ENCODE measurements around the gene PDZK1. TPM values are rescaled to one million over a fixed set of nuclear protein-coding genes. Genes with fewer than 3 reads are reported as not detected.

The PDZK1 gene
- polyA plus RNA-seq, 1 donor from 2014 or later, result 0.88 TPM

DNA sequence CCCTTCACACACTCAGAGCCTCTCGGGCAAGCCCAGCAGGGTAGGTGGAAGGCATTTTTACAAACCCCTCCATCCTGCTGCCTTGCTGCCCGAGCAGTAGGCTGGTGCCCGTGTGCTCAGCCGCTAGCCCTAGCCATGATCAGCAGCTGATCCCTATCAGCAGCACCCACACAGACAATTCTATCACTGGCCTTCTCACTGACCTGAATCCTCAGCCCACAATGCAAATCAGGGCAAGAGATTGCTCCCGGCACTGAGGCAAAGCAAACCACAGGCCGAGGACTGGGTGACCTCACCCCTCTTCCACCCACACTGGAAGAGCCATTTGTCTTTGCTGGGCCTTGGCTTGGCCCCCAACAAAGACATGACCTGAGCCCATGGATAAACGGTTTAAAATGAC, 895 bp upstream of the PDZK1 start:
- Histone ChIP-seq H3K36me3 (ENCODE audit: insufficient read depth, low read length) (no peaks in the 10 kb centered on the region), H3K27ac (ENCODE audit: low read length) (no peak overlapping the region), H3K9ac (ENCODE audit: low read length) (no peak overlapping the region), H2AFZ (ENCODE audit: low read depth, low read length) (no peak overlapping the region), H3K9me3 (ENCODE audit: low read length) (no peaks in the 10 kb centered on the region), H4K20me1 (ENCODE audit: insufficient read depth) (no peaks in the 10 kb centered on the region), H3K79me2 (replicated peaks; ENCODE audit: insufficient read depth, low read length) (no peaks in the 10 kb centered on the region), H3K4me2 (ENCODE audit: low read length) (no peak overlapping the region), H3K9me2 (ENCODE audit: insufficient read depth, low read length) (no peaks in the 10 kb centered on the region), H3F3A (ENCODE audit: insufficient read depth, low read length, poor library complexity, severe bottlenecking) (no peaks in the 10 kb centered on the region), H3K27me3 (ENCODE audit: insufficient read depth, low read depth, low read length) (no peaks in the 10 kb centered on the region), H3K4me3 (ENCODE audit: low read length) (no peak overlapping the region)
- TF ChIP-seq REST (IDR thresholded peaks at IDR 0.05; ENCODE audit: borderline replicate concordance) (no peak), MXI1 (conservative IDR thresholded peaks at IDR 0.05; ENCODE audit: poor library complexity, severe bottlenecking) (no peak), EP300 (conservative IDR thresholded peaks at IDR 0.05; ENCODE audit: poor library complexity, severe bottlenecking) (no peak), TAF1 (IDR thresholded peaks at IDR 0.05; ENCODE audit: low read depth) (no peak), RAD21 (conservative IDR thresholded peaks at IDR 0.05) (no peak), POLR2AphosphoS5 (IDR thresholded peaks at IDR 0.05) (no peak), CTCF (IDR thresholded peaks at IDR 0.05; ENCODE audit: poor library complexity, severe bottlenecking) (no peak), EZH2 (IDR thresholded peaks at IDR 0.05; ENCODE audit: borderline replicate concordance, insufficient read depth, low read length, poor library complexity, severe bottlenecking) (no peak), SMC3 (conservative IDR thresholded peaks at IDR 0.05; ENCODE audit: poor library complexity) (no peak)

GRCh38 chr1:145706086-145706664, 993 bp downstream of the PDZK1 start:
- H2AFZ ChIP-seq (ENCODE audit: low read depth, low read length), result no peak overlapping the region
- H3K4me3 ChIP-seq (ENCODE audit: low read length), result no peak overlapping the region
- no peaks in the 10 kb centered on the region for H3F3A ChIP-seq (ENCODE audit: insufficient read depth, low read length, poor library complexity, severe bottlenecking)
- no peaks in the 10 kb centered on the region for H3K9me3 ChIP-seq (ENCODE audit: low read length)
- H3K27me3 ChIP-seq (ENCODE audit: insufficient read depth, low read depth, low read length), result no peaks in the 10 kb centered on the region
- TF ChIP-seq EZH2 (IDR thresholded peaks at IDR 0.05; ENCODE audit: borderline replicate concordance, insufficient read depth, low read length, poor library complexity, severe bottlenecking) (no peak), REST (IDR thresholded peaks at IDR 0.05; ENCODE audit: borderline replicate concordance) (no peak), TAF1 (IDR thresholded peaks at IDR 0.05; ENCODE audit: low read depth) (no peak), MXI1 (conservative IDR thresholded peaks at IDR 0.05; ENCODE audit: poor library complexity, severe bottlenecking) (no peak), CTCF (IDR thresholded peaks at IDR 0.05; ENCODE audit: poor library complexity, severe bottlenecking) (no peak), SMC3 (conservative IDR thresholded peaks at IDR 0.05; ENCODE audit: poor library complexity) (no peak), RAD21 (conservative IDR thresholded peaks at IDR 0.05) (no peak), POLR2AphosphoS5 (IDR thresholded peaks at IDR 0.05) (no peak), EP300 (conservative IDR thresholded peaks at IDR 0.05; ENCODE audit: poor library complexity, severe bottlenecking) (no peak)
- no peaks in the 10 kb centered on the region for H3K36me3 ChIP-seq (ENCODE audit: insufficient read depth, low read length)
- no peak overlapping the region for H3K9ac ChIP-seq (ENCODE audit: low read length)
- no peak overlapping the region for H3K4me2 ChIP-seq (ENCODE audit: low read length)
- H4K20me1 ChIP-seq (ENCODE audit: insufficient read depth), result no peaks in the 10 kb centered on the region
- no peak overlapping the region for H3K27ac ChIP-seq (ENCODE audit: low read length)
- no peaks in the 10 kb centered on the region for H3K9me2 ChIP-seq (ENCODE audit: insufficient read depth, low read length)
- no peaks in the 10 kb centered on the region for H3K79me2 ChIP-seq (replicated peaks; ENCODE audit: insufficient read depth, low read length)
